A172 (cell line): Measurements from ENCODE around the gene KIAA0825. TPM values are rescaled to one million over a fixed set of nuclear protein-coding genes. Genes with fewer than 3 reads are reported as not detected.
"Not testable (repeated sequence)": the region's sequence is repeated elsewhere in the genome, so short reads cannot be mapped to it uniquely, and the experiment has no call there.

Source experiments
- DNase-seq: peaks from one replicate; pipeline ENCODE4 v3.0.0-alpha.2; 2015; ENCODE audit warnings: low spot score
- total RNA-seq: library from RNA; depleted of rRNA; stranded (reverse); fragments of >200 nt; shearing (Covaris generic); gene quantifications from 2 replicates; pipeline ENCODE4 v1.2.3, GENCODE V29; 2014

Gene KIAA0825
- total RNA-seq, 1 experiment from 2014 or later, result 2.8 TPM

- no peak for DNase-seq
Measured at GRCh38 chr5:94577466-94578245, 40.7 kb downstream of the KIAA0825 start.

DNA sequence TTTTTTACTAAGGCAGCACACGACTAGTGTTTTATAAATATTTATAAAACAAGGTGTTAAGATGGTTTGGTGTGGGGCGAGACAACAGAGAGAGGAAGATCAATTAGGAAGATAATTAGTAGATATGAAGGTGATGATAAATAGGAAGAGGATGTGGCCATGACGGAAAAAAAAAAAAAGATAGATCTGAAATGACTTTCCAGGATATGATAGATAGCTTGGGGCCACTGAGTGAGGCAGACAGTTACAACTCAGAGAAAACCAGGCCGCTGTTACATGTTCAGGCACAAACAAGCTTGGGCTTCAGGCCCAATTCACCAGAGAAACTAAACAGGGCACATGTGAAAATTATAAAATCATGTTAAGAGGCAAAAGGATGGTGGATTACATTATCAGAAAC is 43.2 kb downstream of the KIAA0825 start:
- no peak for DNase-seq

GRCh38 chr5:94573349-94573748 is 45.1 kb downstream of the KIAA0825 start:
- DNase-seq, result not testable (repeated sequence)

GRCh38 chr5:94571415-94571814 is 47.0 kb downstream of the KIAA0825 start:
- DNase-seq, result no peak

GRCh38 chr5:94564812-94565211 is 53.6 kb downstream of the KIAA0825 start:
- no peak for DNase-seq

DNA sequence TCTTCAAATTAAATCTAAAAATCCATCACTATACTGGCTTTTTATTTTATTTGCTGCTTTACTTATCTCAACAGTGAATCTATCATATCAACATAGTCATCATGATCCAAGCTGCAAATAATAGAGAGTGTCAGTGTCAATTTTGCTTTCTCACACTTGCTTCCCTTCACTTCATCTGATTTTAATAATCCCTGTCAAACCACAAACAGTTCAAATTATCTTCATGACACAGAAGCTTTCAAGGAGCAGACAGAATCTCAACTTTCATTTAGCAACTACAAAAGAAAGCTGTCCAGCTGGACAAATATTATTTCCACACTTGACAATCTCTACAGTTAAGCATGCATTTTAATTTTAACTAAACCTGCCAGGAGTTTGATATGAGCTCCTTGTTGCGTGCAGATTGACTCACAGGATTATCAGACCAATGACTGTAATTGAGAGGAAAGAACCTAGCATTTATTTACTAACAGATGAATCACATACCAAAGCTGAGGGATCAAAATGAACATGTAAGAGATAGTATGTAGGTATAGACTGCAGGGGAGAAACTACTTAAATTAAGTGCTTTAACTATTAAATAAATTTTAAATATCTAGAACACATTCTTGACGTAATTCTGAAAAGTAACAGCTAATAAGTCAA is 56.0 kb downstream of the KIAA0825 start:
- DNase-seq, result no peak

- DNase-seq, result no peak
Measured at GRCh38 chr5:94558028-94558427, 60.4 kb downstream of the KIAA0825 start.

DNA sequence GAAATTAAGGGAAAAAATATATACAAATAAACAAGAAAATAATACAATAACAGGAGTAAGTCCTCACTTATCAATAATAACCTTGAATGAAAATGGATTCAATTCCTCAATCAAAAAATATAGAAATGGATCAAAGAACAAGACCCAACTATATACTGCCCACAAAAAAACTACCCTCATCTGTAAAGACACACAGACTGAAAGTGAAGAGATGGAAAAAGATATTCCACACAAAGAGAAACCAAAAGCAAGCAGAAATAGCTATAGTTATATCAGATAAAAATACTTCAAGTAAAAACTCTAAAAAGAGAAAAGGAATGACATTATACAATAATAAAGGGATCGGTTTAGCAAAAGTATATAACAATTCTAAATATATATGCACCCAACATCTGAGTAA is 66.5 kb downstream of the KIAA0825 start:
- no peak for DNase-seq

DNA sequence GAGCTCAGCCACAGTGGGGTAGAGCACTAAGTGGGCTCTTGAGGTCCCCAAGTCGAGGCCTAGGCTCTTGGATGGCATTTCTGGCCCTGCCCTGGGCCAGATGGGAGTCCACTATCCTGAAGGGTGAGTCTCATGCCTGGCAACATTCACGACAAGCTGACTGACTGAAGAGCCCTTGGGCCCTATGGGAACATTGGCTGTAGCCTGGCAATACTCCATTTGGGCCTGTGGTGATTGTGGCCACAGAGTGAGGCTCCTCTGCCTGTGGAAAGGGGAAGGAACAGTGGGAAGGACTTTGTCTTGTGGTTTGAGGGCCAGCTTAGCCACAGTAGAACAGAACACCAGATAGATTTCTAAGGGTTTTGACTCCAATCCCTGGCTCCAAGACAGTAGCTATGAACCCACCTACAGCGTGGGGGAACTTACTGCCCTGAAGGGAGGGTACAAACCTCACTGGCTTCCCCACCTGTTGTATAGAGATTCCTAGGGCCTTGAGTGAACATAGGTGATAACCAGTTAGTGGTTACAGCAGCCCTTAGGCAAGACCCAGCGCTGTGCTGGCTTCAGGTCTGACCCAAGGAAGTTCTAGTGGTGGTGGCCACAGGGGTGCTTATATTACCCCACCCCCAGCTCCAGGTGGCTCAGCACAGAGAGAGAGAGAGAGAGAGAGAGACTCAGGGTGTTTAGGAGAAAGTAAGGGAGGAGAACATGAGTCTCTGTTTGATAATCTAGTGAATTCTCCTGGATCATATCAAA is 72.4 kb downstream of the KIAA0825 start:
- DNase-seq, result no peak

DNA sequence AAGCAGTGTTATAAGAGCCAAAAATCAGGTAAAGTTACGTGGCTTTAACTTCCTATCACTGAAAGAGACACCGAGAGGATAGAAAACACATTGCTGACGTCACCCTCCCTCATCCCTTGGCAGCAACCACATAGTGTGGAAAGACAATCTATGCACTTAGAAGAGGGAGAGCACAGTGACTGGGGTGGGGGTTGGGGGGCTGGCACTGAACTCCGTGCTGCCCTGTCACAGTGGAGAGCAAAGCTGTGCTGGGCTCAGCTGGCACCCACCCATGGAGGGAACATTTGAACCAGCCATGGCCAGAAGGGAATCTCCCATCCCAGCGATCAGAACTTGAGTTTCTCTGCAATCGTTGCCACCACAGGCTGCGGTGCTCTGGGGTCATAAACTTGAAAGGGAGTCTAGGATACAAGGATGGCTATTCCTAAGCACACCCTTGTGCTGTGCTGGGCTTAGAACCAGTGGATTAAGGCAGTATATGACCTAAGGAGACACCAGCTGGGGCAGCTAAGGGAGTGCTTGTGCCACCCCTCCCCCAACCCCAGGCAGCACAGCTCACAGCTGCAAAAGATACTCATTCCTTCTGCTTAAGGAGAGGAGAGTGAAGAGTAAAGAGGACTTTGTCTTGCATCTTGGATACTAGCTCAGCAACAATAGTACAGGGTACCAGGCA is 73.4 kb downstream of the KIAA0825 start:
- DNase-seq, result no peak

GRCh38 chr5:94544031-94544650 is 74.3 kb downstream of the KIAA0825 start:
- no peak for DNase-seq

GRCh38 chr5:94540856-94541494 is 77.4 kb downstream of the KIAA0825 start:
- no peak for DNase-seq

- no peak for DNase-seq
Measured at GRCh38 chr5:94538260-94538659, 80.1 kb downstream of the KIAA0825 start.

- DNase-seq, result no peak
Measured at GRCh38 chr5:94526706-94527105, 91.7 kb downstream of the KIAA0825 start.

DNA sequence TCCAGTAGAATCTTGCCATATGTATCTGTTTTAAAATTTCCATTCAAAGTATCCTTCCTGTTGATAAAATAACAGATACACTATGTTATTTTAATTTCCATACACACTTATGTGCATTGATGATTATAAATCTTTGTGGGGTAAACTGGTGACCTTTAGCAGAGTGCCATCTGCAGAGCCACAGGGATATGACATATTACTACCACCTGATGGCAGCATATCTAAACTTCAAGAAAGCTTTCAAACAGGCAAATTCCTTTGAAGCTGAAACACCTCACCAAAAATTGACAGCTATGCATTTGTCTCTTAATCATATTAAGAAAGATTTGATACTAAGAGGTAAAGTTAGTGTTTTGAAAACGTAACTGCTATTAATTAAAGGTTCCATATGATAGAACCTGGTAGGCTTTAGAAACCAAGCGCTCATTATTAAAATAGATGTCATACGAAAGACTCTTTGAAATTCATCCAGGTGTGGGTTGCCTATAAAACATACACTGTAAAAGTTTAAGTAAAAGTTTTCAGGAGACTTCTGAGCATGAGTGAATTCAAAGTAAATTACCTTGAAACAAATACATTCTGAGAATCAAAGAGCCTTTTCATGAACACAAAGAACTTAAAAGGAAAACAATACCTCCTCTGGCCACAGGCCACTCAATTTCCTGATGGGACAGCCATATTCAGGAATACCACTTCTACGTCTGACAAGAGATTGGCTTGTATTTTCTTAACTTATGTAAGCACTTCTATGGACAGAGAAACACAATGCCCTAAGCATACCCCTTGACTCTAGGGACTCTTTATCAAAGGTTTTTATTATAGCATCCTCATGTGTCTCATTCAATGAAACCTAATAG is 93.3 kb downstream of the KIAA0825 start:
- DNase-seq, result peak; percentile 32

- DNase-seq, result no peak
Measured at GRCh38 chr5:94523018-94523417, 95.4 kb downstream of the KIAA0825 start.

DNA sequence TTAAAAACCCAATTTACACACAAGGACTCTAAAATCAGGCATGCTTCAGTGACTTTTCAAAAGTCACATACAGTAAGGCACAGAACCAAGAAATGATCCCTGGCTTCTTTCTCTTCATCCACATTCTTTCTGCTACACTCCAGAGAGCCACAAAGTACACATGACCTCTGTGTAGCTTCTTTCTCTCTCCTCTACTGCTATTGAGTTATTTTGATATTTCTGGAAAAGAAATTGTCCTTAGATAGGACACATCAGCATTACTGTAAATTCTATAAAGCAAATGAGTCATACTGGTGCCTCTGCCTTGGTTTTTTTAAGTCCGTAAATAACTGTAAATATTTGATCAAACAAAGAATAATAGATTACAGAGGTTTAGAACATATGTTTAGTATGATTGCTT is 96.3 kb downstream of the KIAA0825 start:
- no peak for DNase-seq

DNA sequence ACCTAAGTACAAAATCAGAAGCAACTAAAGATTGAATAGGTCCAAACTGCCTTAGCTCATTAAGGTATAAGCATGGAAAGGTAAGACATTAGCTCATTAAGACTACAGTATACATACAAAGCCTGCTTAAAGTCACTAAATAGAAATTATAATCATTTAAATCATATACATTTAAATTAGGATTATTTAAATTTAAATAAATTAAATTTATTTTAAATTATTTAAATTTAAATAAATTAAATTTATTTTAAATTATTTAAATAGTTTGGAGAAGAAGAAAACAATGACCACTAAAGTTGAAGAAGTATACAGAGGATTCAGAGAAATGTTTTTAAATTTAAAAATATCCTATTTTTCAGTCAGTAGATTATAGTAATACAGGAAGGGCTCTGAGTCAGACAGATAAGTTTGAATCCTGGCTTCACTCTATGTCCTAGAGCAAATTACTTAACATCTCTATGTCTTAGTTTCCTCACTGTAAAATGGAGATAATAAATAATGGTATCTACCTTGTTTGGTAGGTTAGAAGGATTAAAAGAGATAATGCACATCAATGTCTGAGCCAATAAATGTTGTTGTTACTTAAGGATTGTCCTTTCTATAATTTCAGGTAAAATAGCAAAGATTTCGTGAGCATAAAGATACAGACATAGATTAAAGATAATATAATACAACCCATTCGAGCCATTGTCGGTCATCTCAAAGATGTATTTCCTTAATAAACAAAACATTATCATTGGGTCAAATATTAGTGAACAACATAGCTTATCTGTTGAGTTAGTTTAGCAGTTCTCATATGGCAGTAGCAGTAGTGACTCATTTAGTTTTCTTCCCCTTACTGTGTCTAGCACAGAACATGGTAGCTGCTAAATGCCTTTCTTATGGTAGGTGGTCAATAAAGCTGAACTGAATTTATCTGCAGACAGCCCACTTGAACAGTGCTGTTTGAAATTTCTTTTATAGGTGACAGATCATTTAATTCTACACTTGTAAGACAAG is 100.6 kb downstream of the KIAA0825 start:
- no peak for DNase-seq

DNA sequence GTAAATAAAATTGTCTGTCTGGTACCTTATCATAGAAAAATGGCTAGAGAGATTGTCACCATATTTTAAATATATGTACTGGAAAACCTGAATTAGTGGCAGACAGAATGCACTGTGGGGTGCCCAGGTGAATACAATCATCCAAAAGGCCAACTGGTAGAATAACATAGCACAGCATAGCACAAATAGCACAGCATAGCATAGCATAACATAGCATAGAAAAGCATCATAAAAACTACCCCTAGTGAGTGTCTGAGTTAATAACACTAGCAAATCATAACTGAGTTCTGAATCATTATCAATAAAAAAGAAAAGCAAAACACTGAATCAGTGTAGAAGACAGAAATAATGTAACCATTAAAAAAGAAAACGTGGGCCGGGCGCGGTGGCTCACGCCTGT is 102.3 kb downstream of the KIAA0825 start:
- DNase-seq, result no peak
